Transverse colon (tissue), 4 donors: ENCODE measurements around the gene PBX1. TPM values are rescaled to one million over a fixed set of nuclear protein-coding genes. Genes with fewer than 3 reads are reported as not detected.

ENCODE experiments used
- DNase-seq: peaks from one replicate; pipeline ENCODE4 v3.0.0-alpha.2; 2019
- H3K27ac ChIP-seq, 4 donors: fragments of 200-600 bp; sonication (generic); 2 replicates each; pipeline ENCODE4 v1.5.1; 2016 to 2018; ENCODE audit warnings: inconsistent platforms in 4 of 4
- H3K27me3 ChIP-seq: fragments of 200-600 bp; sonication (generic); 2 replicates; pipeline ENCODE4 v1.5.1; 2017; ENCODE audit warnings: inconsistent platforms
- H3K36me3 ChIP-seq, 4 donors: fragments of 200-600 bp; sonication (generic); 2 replicates each; pipeline ENCODE4 v1.5.1; 2017 to 2019; ENCODE audit warnings: inconsistent platforms in 4 of 4
- H3K4me1 ChIP-seq, 4 donors: fragments of 200-600 bp; sonication (generic); 2 replicates each; pipeline ENCODE4 v1.5.1; 2017 to 2020; ENCODE audit warnings: inconsistent platforms in 4 of 4
- H3K4me3 ChIP-seq, 4 donors: fragments of 200-600 bp; sonication (generic); 1 replicate in 1 of 4; 2 replicates in 3 of 4; pipeline versions ENCODE4 v1.5.1 to v1.6.1; 2017 to 2019; ENCODE audit warnings: inconsistent platforms in 4 of 4
- H3K9me3 ChIP-seq, 2 donors: fragments of 200-600 bp; sonication (generic); 2 replicates each; pipeline ENCODE4 v1.5.1; 2017 to 2019; ENCODE audit warnings: inconsistent platforms in 2 of 2
- CTCF ChIP-seq, 5 experiments: fragments of 200-600 bp in 3 of 5; fragments of 450-650 bp in 2 of 5; sonication (generic) in 3 of 5; IDR thresholded peaks; 1 replicate in 2 of 5; 2 replicates in 3 of 5; pipeline ENCODE4 v1.5.1; 2016 to 2017; ENCODE audit warnings: antibody characterized with exemption in 5 of 5, inconsistent platforms in 3 of 5, mild to moderate bottlenecking in 2 of 5, moderate library complexity in 1 of 5
- EP300 ChIP-seq: sonication (generic); formaldehyde crosslinking; IDR thresholded peaks from one replicate; pipeline ENCODE4 v1.6.1; 2017; ENCODE audit warnings: antibody characterized with exemption, low read depth
- POLR2A ChIP-seq: fragments of 450-650 bp; IDR thresholded peaks from one replicate; pipeline ENCODE4 v1.6.1; 2016; ENCODE audit warnings: antibody characterized with exemption, mild to moderate bottlenecking, moderate library complexity
- POLR2AphosphoS5 ChIP-seq, 3 donors: sonication (generic); formaldehyde crosslinking; IDR thresholded peaks; one replicate each; pipeline ENCODE4 v1.6.1; 2016; ENCODE audit warnings: antibody characterized with exemption in 3 of 3
- WGBS, 2 donors: methylation state at CpG; one replicate each; pipeline ENCODE4 v1.1.5; 2018; ENCODE audit warnings: low coverage in 1 of 2; 5-methylcytosine and 5-hydroxymethylcytosine counted together
- in situ Hi-C, 4 donors: fragments of 200-750 bp; cut with MboI; loops; one replicate each; pipeline versions ENCODE4 v1.15.0 to v1.15.1; 2017; ENCODE audit warnings: low sequenced_read_pairs in 3 of 4, low pct_ligation_motif_present in 1 of 4, low pct_unique_long_range_greater_than_20kb in 1 of 4
- intact Hi-C: fragments of 100-400 bp; cut with DNase I; formaldehyde crosslinking; loops from one replicate; pipeline ENCODE4 v1.15.1; 2023; ENCODE audit warnings: low total_unique reads
- total RNA-seq, 4 donors: library from RNA; depleted of rRNA; stranded (reverse); fragments of >200 nt; gene quantifications; one replicate each; pipeline ENCODE4 v1.1.0, GENCODE V29; 2016

Gene PBX1
- total RNA-seq, 4 donors from 2014 or later, result 46.8 to 77.2 (median 50.7) TPM

DNA sequence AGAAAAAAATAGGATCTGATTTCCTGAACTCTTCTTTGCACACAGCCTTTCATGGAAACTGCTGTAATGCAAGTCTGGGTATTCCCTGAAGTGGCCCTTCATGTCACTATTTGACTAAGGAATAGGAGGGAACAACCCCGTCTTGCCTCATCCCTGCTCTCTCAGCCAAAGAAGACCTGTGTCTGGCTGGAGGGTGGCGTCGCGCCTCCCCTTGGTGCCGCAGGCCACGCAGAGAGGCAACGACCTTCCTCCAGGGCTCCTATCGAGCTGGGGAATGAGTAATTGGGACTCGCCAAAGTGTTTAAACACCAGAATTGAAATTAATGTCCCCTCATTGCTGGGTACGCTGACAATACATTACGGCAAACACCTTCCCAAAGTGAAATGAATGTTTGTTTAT lies 129.8 kb downstream of the PBX1 start:
- Histone ChIP-seq H3K27ac (no peak overlapping the region), H3K36me3 (no peaks in the 10 kb centered on the region), H3K4me3 (no peak overlapping the region), H3K4me1 (peaks cover 6 to 24% (median 11%) of the 10 kb centered on the region in 4 donors), H3K27me3 (no peaks in the 10 kb centered on the region), H3K9me3 (no peaks in the 10 kb centered on the region)
- in situ Hi-C loops (no loop called here), intact Hi-C loops (no loop called here)
- 90 to 97% methylated on average over 5 to 11 of the region's 11 CpGs for WGBS, 2 donors
- TF ChIP-seq CTCF (IDR thresholded peaks at IDR 0.05) (no peak), EP300 (no peak), POLR2A (no peak), POLR2AphosphoS5 (IDR thresholded peaks at IDR 0.05) (no peak)
- DNase-seq, result no peak

DNA sequence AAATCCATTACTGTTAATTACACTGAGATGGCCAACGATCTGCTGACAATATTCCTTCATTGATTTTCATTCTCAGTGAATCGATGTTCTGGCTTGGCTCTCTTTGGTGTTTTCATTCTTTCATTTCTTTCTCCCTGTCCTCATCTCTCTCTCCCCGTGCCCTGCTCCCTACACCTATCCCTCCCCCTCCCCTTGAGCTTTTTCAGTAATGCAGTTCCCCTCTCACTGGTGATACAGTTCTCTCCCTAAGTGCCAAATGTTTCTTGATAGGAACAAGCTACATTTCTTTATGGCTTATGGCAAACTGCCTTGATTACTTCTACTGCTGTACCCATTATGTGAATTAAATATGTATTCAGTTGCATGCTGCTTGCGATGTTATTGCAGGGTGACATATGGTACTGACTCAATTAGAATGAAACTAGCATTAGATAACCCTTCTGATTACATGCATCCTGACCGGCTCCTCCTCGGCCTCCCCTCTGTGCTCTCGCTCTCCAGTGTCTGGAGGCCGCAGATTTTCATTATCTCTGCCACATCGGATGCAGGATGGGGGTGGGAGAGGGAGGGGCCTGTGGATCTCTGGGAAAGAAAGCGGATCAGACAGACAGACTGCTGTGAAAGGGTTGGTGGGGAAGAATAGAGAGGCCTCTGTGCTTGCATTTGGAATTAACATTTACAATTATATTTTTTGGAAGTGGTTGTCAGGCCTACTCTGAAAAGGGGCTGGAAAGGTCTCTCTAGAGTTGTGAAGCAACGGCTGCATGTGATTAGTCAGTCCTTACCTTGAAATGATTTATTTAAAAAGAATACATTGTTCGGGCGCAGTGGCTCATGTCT lies 130.9 kb downstream of the PBX1 start:
- intact Hi-C loops, result no loop called here
- H3K36me3 ChIP-seq, result no peaks in the 10 kb centered on the region
- no peak overlapping the region for H3K4me3 ChIP-seq
- no peak for DNase-seq
- in situ Hi-C loops, result no loop called here
- H3K9me3 ChIP-seq, result no peaks in the 10 kb centered on the region
- H3K27me3 ChIP-seq, result no peaks in the 10 kb centered on the region
- TF ChIP-seq CTCF (IDR thresholded peaks at IDR 0.05) (no peak), EP300 (no peak), POLR2AphosphoS5 (IDR thresholded peaks at IDR 0.05) (no peak), POLR2A (no peak)
- H3K4me1 ChIP-seq, result peaks cover 0 to 13% (median 5%) of the 10 kb centered on the region in 4 donors
- H3K27ac ChIP-seq, result no peak overlapping the region
- 72 to 90% methylated on average over 4 to 13 of the region's 13 CpGs for WGBS, 2 donors

DNA sequence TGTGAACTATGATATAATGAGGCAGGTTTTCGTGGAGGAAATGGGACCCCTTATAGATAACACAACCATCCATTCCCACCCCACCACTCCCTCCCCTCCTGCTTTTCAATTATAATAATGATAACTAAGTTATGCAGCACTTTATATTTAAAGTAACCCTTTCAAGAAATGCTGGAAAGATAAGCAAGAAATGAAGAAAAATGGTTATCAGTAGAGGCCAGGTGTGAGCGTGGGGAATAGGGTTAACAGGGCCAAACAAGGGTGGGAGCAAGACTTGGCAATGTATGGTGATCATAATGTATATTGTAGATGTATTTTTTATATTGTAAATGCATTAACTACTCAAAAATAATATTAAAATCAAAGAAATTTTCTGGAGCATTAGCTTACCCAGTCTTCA lies 133.4 kb downstream of the PBX1 start:
- no peak overlapping the region for H3K4me3 ChIP-seq
- intact Hi-C loops, result no loop called here
- no peaks in the 10 kb centered on the region for H3K9me3 ChIP-seq
- peaks cover 0 to 6% (median 0%) of the 10 kb centered on the region in 4 donors for H3K4me1 ChIP-seq
- TF ChIP-seq CTCF (IDR thresholded peaks at IDR 0.05) (no peak), POLR2AphosphoS5 (IDR thresholded peaks at IDR 0.05) (no peak), POLR2A (no peak), EP300 (no peak)
- no peak for DNase-seq
- no peak overlapping the region for H3K27ac ChIP-seq
- no peaks in the 10 kb centered on the region for H3K27me3 ChIP-seq
- WGBS, 2 donors, result 88 to 90% methylated on average over 2 of the region's 2 CpGs
- in situ Hi-C loops, result no loop called here
- H3K36me3 ChIP-seq, result no peaks in the 10 kb centered on the region

DNA sequence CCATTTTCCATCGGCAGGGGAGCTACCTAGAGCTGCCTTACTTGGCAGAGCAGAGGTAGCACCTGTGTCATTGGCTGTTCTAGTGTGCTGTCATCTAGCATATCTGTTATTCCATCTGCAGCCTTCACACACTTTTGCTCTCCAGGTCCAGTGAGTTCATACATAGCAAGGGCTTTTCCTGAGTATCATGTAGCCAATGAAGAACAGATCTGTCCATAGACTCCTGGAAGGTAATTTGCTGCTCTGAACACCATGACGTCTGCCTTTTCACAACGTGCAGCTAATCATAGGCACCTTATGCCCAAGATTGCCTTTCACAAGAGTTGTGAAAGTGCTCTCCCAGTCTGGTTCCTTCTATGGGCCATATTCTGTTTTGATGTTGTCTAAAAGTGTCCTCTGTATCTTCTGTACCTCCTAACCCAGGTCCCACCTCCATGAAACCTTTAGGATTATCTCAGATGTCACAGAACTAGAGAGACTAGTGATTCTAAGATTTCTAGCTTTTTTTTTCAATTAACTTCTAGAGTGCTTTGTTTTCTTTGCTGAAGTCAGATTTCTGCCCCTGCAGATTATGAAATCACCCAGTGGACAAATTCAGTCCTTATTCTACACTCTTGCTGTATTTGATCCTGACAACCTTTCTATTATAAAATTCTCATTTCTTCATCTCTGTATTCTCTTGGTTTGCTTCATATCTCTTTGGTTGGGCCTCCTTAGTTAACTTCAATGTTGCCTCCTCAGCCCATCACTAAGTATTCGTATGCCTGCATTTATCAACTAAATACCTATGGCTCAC lies 134.8 kb downstream of the PBX1 start:
- peaks cover 0 to 9% (median 0%) of the 10 kb centered on the region in 4 donors for H3K4me1 ChIP-seq
- no peak for TF ChIP-seq POLR2A
- no peak for TF ChIP-seq POLR2AphosphoS5 (IDR thresholded peaks at IDR 0.05)
- no peak for TF ChIP-seq EP300
- TF ChIP-seq CTCF (IDR thresholded peaks at IDR 0.05), result no peak
- no peaks in the 10 kb centered on the region for H3K36me3 ChIP-seq
- H3K4me3 ChIP-seq, result no peak overlapping the region
- no peak overlapping the region for H3K27ac ChIP-seq
- intact Hi-C loops, result no loop called here
- in situ Hi-C loops, result no loop called here
- no peaks in the 10 kb centered on the region for H3K27me3 ChIP-seq
- 77 to 89% methylated on average over 4 of the region's 4 CpGs for WGBS, 2 donors
- DNase-seq, result no peak
- H3K9me3 ChIP-seq, result no peaks in the 10 kb centered on the region
